HL-60/S4 treated with phorbol 12-myristate 13-acetate at 8.2 ng/mL for 4 days and 3 days (cell line): Measurements from ENCODE around the gene THBS4.
"Not testable (repeated sequence)": the region's sequence is repeated elsewhere in the genome, so short reads cannot be mapped to it uniquely, and the experiment has no call there.

Source experiments
- in situ Hi-C: fragments of 300-500 bp; cut with MboI; formaldehyde crosslinking; loops from 2 replicates; pipeline ENCODE4 v1.15.0; 2022; ENCODE audit warnings: low sequenced_read_pairs

The THBS4 gene

DNA sequence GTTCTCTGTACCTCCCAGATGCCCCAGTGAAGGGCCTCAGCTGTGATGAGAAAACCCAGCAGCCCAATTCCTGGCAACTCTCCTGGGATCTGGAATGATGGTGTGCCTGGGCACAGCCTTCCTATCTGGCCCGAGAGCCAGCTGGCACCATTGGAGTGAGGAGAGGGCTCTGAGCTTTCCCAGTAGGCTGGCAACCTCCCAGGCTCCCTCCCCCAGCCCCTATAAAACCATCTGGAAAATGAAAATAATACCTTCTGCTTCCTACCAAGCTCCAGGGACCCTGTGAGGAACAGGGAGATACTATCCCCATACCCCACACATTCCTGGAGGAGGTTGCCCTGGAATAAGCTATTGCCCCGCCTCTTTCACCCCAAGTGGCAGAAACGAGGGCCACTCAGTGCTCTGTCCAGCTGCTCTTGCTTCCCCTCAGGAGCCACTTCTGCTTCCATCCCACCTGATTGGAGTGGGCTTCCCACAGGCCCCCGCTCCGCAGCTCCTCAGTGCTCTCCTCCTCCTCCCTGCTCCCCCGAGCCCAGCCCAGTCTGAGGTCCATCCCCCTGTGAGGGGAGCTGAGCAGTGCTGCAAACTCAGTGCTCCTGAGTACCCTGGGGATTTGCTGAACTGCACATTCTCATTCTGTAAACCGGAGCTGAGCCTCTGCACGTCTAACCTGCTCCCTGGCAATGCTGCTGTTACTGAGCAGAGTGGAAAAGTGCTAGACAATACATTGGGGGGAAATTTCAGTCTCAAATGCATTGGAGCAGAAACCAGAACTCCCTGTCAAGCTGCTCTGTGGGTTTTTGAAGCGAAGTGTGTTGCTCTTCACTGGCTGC, 74.7 kb downstream of the THBS4 start:
- in situ Hi-C loops, result no loop called here

DNA sequence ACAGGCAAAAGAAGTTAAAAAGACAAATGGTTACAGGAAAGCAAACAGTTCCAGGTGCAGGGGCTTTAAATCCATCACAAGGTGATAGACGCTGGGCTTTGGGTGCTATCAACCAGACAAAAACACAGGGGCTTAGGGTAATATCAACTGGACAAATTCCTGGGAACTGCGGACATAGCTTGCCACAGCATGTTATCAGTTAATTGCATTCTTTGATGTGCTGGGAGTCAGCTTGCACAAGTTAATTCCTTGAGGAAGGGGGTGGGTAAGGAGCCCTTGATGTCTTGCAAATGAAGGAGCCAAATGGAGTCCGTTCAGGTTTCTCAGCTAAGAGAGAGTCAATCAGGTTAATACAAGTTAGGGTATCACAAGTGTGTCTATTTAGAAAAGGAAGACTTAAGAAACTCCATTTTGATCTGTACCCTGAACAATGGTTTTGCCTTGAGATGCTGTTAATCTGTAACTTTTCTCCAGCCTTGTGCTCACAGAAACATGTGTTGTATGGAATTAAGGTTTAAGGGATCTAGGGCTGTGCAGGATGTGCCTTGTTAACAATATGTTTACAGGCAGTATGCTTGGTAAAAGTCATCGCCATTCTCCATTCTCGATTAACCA, 76.3 kb downstream of the THBS4 start:
- in situ Hi-C loops, result not testable (repeated sequence)

DNA sequence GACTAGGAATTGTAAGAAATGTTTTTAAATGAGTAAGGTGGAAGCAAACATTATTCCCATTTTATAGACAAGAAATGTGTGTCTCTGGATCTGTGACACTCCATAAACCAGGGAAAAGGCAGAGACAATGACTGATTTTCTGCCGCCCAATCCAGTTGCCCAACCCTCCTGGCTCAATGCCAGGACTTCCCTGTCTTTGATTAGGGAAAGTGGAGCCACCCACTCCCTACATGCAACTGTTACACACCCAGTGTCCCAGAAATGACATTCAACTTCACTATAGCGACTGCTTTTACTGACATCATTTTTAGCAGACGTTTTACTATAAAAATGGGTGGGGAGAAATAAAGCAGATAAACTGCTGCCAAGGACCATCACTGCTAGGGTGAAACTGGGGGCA, 79.7 kb downstream of the THBS4 start:
- in situ Hi-C loops, result no loop called here

DNA sequence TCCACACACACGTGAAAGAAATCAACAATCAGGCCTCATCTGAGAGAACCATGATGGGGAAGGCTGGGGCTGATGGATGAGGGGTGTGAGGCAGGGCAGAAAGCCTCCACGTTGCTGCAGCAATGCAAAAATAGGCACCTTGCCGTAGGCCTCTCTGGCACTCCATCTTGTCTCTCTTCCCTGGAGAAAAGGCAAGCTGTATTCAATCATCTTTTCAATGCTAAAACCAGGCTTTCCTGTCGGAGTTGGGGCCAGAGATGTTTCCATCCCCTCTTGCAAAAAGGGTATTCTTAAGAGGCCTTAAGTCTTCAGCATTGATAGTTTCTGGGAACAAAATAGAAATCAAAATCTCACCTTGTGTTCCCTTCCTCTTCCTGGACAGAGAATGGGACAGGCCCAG, 80.9 kb downstream of the THBS4 start:
- in situ Hi-C loops, result no loop called here

DNA sequence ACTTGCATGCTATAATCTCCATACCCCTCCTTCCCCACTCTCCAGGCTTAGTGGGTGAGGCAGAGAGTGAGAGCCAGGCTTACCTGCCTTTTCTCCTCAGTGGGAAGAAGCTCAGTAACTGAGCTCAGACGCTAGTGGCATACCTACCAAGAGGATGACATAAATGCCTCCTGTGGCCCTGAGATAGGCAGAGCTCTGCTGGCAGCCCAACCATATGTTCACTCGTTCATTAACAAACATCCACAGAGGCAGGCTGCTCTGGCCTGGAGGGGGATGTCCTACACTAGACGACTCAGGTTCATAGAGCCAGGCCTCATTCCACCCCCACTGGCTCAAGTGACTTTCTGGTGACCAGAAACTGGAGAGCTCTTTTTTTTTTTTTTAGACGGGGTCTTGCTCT, 81.3 kb downstream of the THBS4 start:
- in situ Hi-C loops, result no loop called here

DNA sequence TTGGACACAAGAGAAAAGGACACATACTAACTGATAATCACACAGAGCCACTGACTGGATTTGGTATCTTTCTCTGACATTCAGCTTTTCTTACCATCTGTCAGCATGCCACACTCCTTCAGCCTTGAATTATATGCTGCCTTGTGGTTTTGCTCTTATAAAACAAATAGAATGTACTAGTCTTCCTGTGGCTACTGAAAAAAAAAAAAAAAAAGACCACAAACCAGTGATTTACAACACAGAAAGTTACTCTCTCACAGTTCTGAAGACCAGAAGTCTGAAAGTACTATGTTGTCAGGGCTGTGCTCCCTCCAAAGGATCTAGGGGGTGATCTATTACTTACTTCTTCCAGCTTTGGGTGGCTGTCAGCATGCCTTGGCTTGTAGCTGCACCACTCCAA, 82.3 kb downstream of the THBS4 start:
- in situ Hi-C loops, result no loop called here

DNA sequence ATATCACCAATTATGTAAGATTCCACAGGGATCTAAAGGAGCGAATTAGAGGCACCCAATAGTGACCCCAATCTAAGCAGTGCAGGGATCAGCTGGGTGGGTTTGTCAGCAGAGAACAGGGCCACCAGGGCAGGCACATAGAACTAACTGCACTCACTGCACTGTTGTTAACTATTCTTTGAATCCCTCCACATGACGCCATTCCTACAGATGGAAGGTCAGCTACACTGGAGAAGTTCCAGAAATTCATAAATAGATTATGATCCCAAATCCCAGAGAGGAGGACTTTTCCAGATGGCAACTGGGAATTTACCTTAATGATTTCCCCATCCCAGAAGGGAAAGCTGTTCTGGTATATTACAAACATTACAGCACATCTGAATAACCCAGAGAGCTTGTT, 84.2 kb downstream of the THBS4 start:
- in situ Hi-C loops, result no loop called here

DNA sequence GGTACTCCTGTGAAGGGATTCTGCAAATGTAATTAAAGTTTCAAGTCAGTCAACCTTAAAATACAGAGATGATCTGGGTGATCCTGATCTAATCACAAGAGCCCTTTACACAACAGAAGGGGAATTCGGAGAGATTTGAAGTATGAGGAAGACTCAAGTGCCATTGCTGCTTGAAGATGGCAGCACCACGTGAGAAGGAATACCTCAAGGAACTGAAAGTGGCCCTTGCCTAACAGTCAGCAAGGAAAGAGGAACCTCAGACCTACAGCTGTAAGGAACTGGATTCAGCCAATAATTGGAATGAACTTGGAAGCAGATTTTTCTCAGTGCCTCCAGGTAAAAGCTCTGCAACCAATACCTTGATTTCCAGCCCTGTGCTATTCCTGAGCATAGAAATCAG, 87.4 kb downstream of the THBS4 start:
- in situ Hi-C loops, result no loop called here

DNA sequence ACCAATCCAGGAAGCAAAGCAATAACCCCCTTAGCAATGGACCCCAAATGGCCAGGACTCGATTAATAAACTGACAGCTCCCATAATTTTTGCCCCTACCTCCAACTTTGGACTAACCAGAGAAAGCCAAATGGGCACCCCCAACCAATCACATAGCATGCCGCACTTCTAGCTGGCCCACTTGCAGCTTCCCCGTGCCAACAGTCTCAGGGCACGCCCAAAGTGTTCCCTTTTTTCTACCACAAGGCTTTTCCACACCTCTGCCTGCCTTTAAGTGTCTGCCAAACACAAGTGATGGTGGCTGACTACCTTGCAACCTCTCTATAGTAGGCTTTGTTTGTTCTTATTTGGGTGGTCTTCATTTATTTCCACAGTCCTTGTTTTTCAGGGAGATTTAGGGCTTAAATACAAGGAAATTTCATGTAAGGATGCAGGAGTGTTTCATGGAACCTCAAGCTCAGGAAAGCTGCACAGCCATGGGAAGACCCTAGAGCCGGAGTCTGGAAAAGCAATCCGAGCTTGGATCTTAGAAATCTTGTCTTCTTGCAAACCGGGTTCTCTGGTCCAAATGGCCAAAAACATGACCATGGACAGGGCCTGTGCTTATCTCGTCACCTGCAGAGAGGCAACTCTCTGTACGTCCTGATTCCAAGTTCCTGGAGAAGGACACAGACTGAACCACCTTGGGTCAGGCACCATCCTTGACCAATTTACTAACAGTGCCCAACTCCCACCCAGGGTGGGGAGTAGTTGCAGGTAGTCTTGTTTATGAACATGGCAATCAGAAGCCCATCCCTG, 89.2 kb downstream of the THBS4 start:
- in situ Hi-C loops, result no loop called here

DNA sequence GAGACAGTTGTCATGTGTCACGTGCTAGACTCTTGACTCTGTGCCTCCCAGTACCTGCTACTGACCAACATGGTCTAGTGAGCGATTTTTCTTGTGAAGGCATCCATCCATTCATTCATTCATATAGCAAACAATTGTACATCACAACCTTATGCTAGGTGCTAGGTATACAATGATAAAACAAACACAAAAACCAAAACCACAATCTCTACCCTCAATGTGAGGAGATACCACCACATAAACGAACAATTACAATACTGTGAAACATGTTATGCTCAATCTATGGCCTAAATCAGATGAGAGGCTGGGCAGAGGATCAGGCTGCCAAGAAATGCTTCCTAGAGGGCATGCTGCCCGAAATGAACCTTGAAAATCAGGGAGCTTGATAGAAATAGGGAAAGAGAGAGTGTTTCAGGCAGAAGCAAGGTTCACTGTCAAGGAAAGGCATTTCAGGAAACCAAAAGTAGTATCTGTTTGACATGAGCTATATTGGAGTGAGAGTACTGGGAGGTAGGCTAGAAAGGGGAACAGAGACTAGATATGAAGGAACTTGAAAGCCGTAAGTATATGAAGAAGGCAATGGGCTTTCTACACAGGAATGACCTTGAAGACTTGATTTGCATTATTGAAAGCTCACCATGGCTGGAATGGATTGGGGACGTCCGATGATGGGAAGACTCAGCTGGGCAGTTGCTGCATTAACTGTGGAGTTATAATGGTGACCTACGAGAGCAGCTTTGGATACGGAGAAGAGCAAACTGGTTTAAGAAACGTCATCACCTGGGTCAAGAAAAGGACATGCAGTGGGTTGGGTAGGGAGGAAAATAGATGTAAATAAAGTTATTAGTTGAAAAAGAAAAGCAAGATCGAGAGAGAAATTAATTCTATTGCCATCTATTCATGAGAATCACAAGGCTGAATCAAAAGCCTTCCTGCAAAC, 90.1 kb downstream of the THBS4 start:
- in situ Hi-C loops, result no loop called here

DNA sequence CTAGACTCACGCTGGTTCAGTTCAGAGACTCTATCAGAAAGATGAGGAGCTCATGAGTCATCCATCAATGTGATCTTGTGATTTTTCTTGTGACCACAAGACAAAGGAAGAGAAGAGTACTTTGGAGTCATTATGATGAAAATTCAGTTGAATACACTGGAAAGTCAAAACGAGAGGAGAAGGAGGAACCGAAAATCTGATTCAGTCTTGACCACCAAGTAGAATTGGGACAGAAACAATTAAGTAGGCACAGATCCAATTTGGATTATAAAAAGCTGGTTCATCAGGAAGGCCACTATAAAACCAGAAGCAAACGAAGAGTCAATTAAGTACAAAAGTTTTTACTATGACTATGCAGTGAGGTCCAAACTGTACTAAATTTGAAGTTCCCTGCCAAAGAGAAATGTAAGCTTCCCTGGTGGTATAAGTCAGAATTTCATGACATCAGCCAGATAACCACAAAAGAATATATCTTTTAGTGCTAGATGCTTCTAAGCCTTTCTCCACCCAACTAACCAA, 90.9 kb downstream of the THBS4 start:
- in situ Hi-C loops, result no loop called here

DNA sequence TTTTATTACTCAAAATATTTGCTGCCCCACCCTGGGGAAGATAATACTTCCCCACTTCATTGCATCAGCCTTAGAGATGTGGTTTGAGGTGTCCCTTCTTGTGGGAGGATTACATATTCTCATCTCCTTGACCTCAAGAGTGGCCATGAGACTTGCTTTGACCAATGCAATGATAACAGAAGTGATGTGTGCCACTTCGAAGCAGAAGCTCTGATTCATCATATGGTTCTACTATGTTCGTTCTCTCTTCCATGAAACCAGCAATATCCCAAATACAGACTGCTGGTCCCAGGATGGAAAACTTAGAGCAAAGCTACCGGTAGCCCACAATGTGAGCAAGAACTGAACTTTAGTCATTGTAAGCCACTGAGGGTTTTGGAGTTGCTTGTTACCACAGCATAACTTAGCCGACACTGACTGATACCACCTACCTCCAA, 92.0 kb downstream of the THBS4 start:
- in situ Hi-C loops, result no loop called here

DNA sequence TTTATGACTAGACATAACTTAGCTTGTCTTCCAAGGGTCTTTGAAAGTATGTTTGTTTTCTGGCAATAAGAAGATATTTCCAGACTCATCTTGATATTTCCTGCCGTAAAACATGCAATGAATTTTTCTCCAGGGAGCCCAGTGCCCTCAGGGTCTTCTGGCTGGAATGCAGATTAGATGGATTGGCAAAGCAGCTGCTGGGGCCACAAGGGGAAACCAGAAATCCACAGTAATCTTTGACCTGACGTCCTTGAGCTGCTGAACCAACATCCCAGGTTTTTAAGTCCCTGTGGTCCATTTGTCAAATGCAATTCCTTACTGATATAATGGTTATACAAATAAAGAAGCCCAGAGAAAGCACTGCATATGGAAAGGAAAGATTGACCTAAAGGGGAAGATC, 93.0 kb downstream of the THBS4 start:
- in situ Hi-C loops, result no loop called here

DNA sequence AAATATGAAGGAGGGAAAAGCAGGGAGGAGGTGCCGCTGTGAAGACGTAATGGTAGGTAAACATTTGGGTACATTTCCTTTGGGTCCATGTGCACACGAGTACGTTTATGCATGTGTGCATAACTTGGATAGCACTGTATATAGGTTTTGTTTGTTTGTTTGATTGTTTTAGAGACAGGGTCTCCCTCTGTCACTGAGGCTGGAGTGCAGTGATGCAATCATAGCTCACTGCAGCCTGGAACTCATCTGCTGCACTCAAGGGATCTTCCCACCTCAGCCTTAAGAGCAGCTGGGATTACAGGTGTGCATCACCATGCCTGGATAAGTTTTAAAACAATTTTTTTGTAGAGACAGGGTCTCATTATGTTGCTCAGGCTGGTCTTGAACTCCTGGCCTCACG, 94.0 kb downstream of the THBS4 start:
- in situ Hi-C loops, result no loop called here
